Prostate gland (tissue), 2 donors: Measurements from ENCODE around the gene ABTB2. TPM values are rescaled to one million over a fixed set of nuclear protein-coding genes. Genes with fewer than 3 reads are reported as not detected.

Source experiments
- DNase-seq: peaks from one replicate; pipeline ENCODE4 v3.0.0-alpha.2; 2019; ENCODE audit warnings: low spot score
- H3K27ac ChIP-seq, 2 donors: fragments of 200-600 bp; sonication (generic); 2 replicates each; pipeline ENCODE4 v1.5.1; 2017 to 2019
- H3K27me3 ChIP-seq: fragments of 200-600 bp; sonication (generic); replicated peaks from 2 replicates; pipeline ENCODE4 v1.5.1; 2019; ENCODE audit not compliant: insufficient read depth
- H3K36me3 ChIP-seq, 2 donors: fragments of 200-600 bp; sonication (generic); 1 replicate in 1 of 2; 2 replicates in 1 of 2; pipeline versions ENCODE4 v1.5.1 to v1.8.1; 2017 to 2019
- H3K4me1 ChIP-seq: fragments of 200-600 bp; sonication (generic); replicated peaks from 2 replicates; pipeline ENCODE4 v1.5.1; 2019
- H3K4me3 ChIP-seq, 2 donors: fragments of 200-600 bp; sonication (generic); 2 replicates each; pipeline ENCODE4 v1.5.1; 2017 to 2019
- H3K9me3 ChIP-seq: fragments of 200-600 bp; sonication (generic); 2 replicates; pipeline ENCODE4 v1.5.1; 2017
- POLR2A ChIP-seq: fragments of 450-650 bp; IDR thresholded peaks from one replicate; pipeline ENCODE4 v1.6.1; 2016; ENCODE audit warnings: antibody characterized with exemption, mild to moderate bottlenecking
- POLR2AphosphoS5 ChIP-seq: sonication (generic); formaldehyde crosslinking; IDR thresholded peaks from one replicate; pipeline ENCODE4 v1.6.1; 2017; ENCODE audit warnings: antibody characterized with exemption
- WGBS: methylation state at CpG from one replicate; pipeline ENCODE4 v1.1.5; 2018; 5-methylcytosine and 5-hydroxymethylcytosine counted together
- intact Hi-C: fragments of 100-400 bp; cut with DNase I; formaldehyde crosslinking; loops from one replicate; pipeline ENCODE4 v1.14.2; 2022
- total RNA-seq, 2 donors: library from RNA; depleted of rRNA; stranded (reverse); fragments of >200 nt; gene quantifications; one replicate each; pipeline ENCODE4 v1.1.0, GENCODE V29; 2016
- TF ChIP-seq, protein P1 (sequence below), 4 experiments: fragments of 200-600 bp in 2 of 4; fragments of 450-650 bp in 2 of 4; sonication (generic) in 2 of 4; IDR thresholded peaks; 1 replicate in 3 of 4; 2 replicates in 1 of 4; pipeline ENCODE4 v1.5.1; 2016 to 2019; ENCODE audit warnings: antibody characterized with exemption in 4 of 4, mild to moderate bottlenecking in 2 of 4, moderate library complexity in 2 of 4

Gene ABTB2
- total RNA-seq, 2 donors from 2014 or later = 3.0 to 13.7 TPM

DNA sequence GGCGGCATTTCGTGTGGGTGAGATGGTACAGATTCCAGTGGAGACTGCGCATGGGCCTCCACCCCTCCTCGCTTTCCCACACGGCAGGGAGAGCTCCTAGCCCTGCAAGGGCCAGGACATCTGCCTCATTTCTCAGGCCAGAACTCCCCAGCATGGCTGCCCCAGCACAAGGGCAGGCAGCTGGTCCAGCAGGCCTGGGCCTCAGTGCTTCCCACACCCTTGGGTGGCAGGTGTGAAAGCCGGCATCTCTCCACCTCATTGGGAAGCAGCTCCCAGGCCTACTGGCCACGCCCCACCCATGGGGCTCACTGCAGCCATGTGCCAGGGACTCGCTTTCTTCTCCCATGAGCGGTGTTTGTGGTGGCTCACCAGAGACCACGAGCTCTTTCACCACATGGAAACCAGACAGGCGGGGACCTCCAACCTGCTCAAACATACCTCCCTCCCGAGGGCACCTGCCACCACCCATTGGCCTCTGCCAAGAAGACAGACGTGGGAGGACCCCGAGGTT lies 173.2 kb downstream of the ABTB2 start:
- intact Hi-C loops = no loop called here
- Histone ChIP-seq H3K36me3 (no peaks in the 10 kb centered on the region), H3K4me3 (no peak overlapping the region), H3K9me3 (no peaks in the 10 kb centered on the region), H3K4me1 (peaks cover 7% of the 10 kb centered on the region), H3K27me3 (no peaks in the 10 kb centered on the region), H3K27ac (no peak overlapping the region)
- 82% methylated on average over 14 of the region's 14 CpGs for WGBS
- TF ChIP-seq POLR2AphosphoS5 = no peak
- TF ChIP-seq POLR2A = no peak
- TF ChIP-seq, protein P1, sequence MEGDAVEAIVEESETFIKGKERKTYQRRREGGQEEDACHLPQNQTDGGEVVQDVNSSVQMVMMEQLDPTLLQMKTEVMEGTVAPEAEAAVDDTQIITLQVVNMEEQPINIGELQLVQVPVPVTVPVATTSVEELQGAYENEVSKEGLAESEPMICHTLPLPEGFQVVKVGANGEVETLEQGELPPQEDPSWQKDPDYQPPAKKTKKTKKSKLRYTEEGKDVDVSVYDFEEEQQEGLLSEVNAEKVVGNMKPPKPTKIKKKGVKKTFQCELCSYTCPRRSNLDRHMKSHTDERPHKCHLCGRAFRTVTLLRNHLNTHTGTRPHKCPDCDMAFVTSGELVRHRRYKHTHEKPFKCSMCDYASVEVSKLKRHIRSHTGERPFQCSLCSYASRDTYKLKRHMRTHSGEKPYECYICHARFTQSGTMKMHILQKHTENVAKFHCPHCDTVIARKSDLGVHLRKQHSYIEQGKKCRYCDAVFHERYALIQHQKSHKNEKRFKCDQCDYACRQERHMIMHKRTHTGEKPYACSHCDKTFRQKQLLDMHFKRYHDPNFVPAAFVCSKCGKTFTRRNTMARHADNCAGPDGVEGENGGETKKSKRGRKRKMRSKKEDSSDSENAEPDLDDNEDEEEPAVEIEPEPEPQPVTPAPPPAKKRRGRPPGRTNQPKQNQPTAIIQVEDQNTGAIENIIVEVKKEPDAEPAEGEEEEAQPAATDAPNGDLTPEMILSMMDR (IDR thresholded peaks at IDR 0.05) = no peak
- DNase-seq = no peak

DNA sequence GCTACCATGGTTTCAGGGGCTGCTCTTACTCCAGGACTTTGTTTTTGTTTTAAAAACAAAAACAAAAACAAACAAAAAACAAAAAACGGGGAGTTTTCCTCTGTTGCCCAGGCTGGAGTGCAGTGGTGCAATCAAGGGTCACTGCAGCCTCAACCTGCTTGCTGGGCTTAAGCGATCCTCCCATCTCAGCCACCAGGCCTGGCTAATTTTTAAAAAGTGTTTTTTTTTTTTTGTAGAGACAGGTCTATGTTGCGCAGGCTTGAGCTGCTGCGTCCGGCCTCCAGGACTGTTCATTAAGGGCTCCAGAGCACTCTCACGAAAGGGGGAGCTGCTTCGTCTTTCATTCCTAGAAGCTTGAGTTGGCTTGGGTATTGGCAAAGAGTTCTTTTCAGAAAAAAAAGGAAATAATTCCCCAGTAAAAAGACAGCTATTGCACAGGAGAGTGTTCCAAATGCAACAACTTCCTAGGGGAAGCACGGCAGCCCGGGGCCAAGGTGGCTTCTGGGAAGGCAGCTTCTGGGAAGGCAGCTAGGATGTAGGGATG lies 173.9 kb downstream of the ABTB2 start:
- 88% methylated on average over 9 of the region's 9 CpGs for WGBS
- TF ChIP-seq POLR2AphosphoS5 (no peak), POLR2A (no peak)
- TF ChIP-seq, protein P1 (IDR thresholded peaks at IDR 0.05) = no peak
- intact Hi-C loops = no loop called here
- no peaks in the 10 kb centered on the region for H3K27me3 ChIP-seq
- H3K36me3 ChIP-seq = no peaks in the 10 kb centered on the region
- no peaks in the 10 kb centered on the region for H3K9me3 ChIP-seq
- H3K27ac ChIP-seq = no peak overlapping the region
- peaks cover 7% of the 10 kb centered on the region for H3K4me1 ChIP-seq
- no peak overlapping the region for H3K4me3 ChIP-seq
- no peak for DNase-seq

DNA sequence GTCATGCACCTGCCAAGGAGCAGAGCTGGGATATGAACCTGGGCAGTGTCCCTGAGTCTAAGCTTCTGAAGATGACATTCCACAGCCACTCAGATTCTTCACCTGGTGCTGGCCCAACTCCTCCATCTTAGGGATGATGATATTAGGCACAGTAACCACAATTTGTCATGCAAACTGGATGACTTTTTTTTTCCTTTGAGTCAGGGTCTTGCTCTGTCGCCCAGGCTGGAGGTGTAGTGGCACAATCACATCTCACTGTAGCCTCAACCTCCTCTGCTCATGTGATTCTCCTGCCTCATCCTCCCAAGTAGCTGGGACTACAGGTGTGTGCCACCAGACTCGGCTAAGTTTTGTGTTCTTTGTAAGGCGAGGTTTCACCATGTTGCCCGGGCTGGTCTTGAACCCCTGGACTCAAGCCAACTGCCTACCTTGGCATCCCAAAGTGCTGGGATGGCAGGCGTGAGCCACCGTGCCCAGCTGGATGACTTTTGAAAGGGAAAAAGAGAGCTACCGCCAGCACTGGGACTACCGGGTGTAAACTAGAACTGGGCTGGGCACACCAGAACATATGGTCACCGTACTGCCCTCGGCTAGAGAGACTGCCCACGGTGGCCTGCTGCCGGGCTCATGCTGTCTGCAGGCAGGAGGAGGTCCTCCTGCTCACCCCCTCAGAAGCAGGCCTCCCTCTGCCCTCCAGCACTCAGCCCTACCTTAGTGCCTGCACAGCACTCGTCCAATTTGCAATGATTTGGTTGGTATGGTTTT lies 174.7 kb downstream of the ABTB2 start:
- H3K27me3 ChIP-seq = no peaks in the 10 kb centered on the region
- H3K36me3 ChIP-seq = no peaks in the 10 kb centered on the region
- no peak overlapping the region for H3K27ac ChIP-seq
- intact Hi-C loops = no loop called here
- no peaks in the 10 kb centered on the region for H3K9me3 ChIP-seq
- DNase-seq = no peak
- 88% methylated on average over 13 of the region's 13 CpGs for WGBS
- peaks cover 7% of the 10 kb centered on the region for H3K4me1 ChIP-seq
- no peak for TF ChIP-seq POLR2AphosphoS5
- no peak for TF ChIP-seq POLR2A
- TF ChIP-seq, protein P1 (IDR thresholded peaks at IDR 0.05) = no peak
- H3K4me3 ChIP-seq = no peak overlapping the region

DNA sequence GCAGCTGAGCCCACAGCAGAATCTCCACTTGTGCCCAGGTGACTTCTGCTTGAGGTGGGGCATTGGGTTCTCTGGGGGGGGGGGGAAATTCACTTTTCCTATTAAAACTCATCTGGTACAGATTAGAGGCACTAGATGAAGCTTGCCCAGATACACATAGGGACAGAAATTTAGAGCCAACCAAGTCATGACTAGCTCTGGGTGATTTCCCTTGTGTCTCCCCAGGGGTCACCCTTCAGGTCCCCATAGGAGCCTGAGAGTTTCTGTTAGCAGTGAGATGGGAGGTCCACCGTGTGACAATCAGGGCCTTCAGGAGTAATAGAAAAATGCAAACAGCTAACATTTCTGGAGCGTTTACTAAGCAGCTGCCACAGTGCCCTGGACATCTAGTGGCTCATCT lies 175.4 kb downstream of the ABTB2 start:
- TF ChIP-seq, protein P1 (IDR thresholded peaks at IDR 0.05) = no peak
- TF ChIP-seq POLR2A = no peak
- TF ChIP-seq POLR2AphosphoS5 = no peak

More for the DNA sequence above, 175.4 kb downstream of the ABTB2 start:
- 83% methylated on average over 2 of the region's 2 CpGs for WGBS
- Histone ChIP-seq H3K4me3 (no peak overlapping the region), H3K27me3 (no peaks in the 10 kb centered on the region), H3K9me3 (no peaks in the 10 kb centered on the region), H3K27ac (no peak overlapping the region), H3K36me3 (no peaks in the 10 kb centered on the region), H3K4me1 (peaks cover 7% of the 10 kb centered on the region)
- no peak for DNase-seq
- intact Hi-C loops = no loop called here
